Activated CD4-positive, alpha-beta memory T cell treated with anti-CD3 and anti-CD28 coated beads for 36 hours (primary cell): ENCODE data around the gene IP6K3. TPM values are rescaled to one million over a fixed set of nuclear protein-coding genes. Genes with fewer than 3 reads are reported as not detected.

Source experiments
- CTCF ChIA-PET: fragments of 350-600 bp; sonication (Branson Sonifier 250); formaldehyde crosslinking; loops from one replicate; lab custom pipeline; 2021; ENCODE audit warnings: antibody characterized with exemption, inconsistent platforms; lab: Charles Lee
- POLR2A ChIA-PET: fragments of 350-600 bp; sonication (Branson Sonifier 250); formaldehyde crosslinking; loops from one replicate; lab custom pipeline; 2021; ENCODE audit warnings: antibody characterized with exemption; lab: Charles Lee
- DNase-seq: peaks from one replicate; pipeline ENCODE4 v3.0.0-alpha.2; 2020
- H3K27ac Mint-ChIP-seq: one replicate; pipeline ENCODE4 v1.8.0; 2021; ENCODE audit warnings: mixed read lengths
- H3K27me3 Mint-ChIP-seq: one replicate; pipeline ENCODE4 v1.8.0; 2021; ENCODE audit warnings: mixed read lengths
- H3K36me3 Mint-ChIP-seq: one replicate; pipeline ENCODE4 v1.8.0; 2021; ENCODE audit warnings: mixed read lengths
- H3K4me1 Mint-ChIP-seq: one replicate; pipeline ENCODE4 v1.8.0; 2021; ENCODE audit warnings: low read depth, mixed read lengths
- H3K4me3 Mint-ChIP-seq: one replicate; pipeline ENCODE4 v1.8.0; 2021; ENCODE audit warnings: mild to moderate bottlenecking, mixed read lengths
- H3K9me3 Mint-ChIP-seq: one replicate; pipeline ENCODE4 v1.8.0; 2021; ENCODE audit warnings: mixed read lengths
- intact Hi-C: fragments of 100-400 bp; cut with micrococcal nuclease; formaldehyde crosslinking; loops from one replicate; pipeline ENCODE4 v1.15.1; 2023
- total RNA-seq, 2 experiments: library from RNA; stranded (reverse); gene quantifications; one replicate each; pipeline ENCODE4 v1.2.3, GENCODE V29; 2021

IP6K3 gene, protein sequence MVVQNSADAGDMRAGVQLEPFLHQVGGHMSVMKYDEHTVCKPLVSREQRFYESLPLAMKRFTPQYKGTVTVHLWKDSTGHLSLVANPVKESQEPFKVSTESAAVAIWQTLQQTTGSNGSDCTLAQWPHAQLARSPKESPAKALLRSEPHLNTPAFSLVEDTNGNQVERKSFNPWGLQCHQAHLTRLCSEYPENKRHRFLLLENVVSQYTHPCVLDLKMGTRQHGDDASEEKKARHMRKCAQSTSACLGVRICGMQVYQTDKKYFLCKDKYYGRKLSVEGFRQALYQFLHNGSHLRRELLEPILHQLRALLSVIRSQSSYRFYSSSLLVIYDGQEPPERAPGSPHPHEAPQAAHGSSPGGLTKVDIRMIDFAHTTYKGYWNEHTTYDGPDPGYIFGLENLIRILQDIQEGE
- not detected for total RNA-seq

DNA sequence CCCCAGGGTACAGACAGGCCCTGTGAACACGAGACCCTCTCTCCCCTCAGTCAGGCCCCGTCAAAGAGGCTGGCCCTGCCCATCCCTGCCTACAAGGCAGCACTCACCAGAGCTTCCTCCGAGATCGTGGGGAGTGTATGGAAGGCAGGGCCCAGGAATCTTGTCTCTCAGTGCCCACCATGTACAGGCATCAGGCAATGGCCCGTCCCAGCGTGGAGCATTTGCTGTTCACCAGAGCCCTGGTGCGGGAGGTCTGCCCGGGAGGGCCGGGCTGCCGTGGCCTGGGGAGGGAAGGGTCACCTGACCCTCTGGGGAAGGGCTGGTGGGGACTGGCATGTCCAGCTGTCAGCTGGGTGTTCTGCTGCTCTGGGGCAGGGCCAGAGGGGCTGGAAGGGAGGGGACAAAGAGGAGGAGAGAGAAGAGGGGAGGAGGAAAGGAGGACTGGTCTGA is at the start of gene IP6K3:
Gene IP6K3, minus strand, starts transcription at position 255 of the 450 bp plus-strand sequence. CDS start 11,429 bp downstream, outside the sequence.
- Mint-ChIP-seq H3K27ac (no peak within 1 kb of the TSS), H3K4me3 (no peak within 1 kb of the TSS), H3K36me3 (no peaks in the 10 kb centered on the region), H3K4me1 (peaks cover 2% of the 10 kb centered on the region), H3K27me3 (peaks cover 7% of the 10 kb centered on the region), H3K9me3 (no peaks in the 10 kb centered on the region)
- CTCF ChIA-PET: interaction anchor here (1.3 to 4.8 kb wide), 3 partner anchors 35 to 409 kb away, joined by 4 to 39 read pairs (median 9); partner anchors contain the start of gene UQCC2
- POLR2A ChIA-PET: no interaction called here
- intact Hi-C loops: no loop called here
- DNase-seq: no peak

- Mint-ChIP-seq H3K27ac (no peak overlapping the region), H3K4me1 (no peaks in the 10 kb centered on the region), H3K4me3 (no peak overlapping the region), H3K27me3 (peaks cover 6% of the 10 kb centered on the region), H3K36me3 (no peaks in the 10 kb centered on the region), H3K9me3 (no peaks in the 10 kb centered on the region)
- intact Hi-C loops: no loop called here
- CTCF ChIA-PET: no interaction called here
- DNase-seq: no peak
- POLR2A ChIA-PET: no interaction called here
These were observed 48.4 kb upstream of the IP6K3 start for GRCh38 chr6:33794910-33795623.

- no peak for DNase-seq
- CTCF ChIA-PET: interaction anchor here (1.1 kb wide), 1 partner anchor 22 kb away, joined by 4 read pairs; no protein-coding TSS in a partner anchor
- peaks cover 6% of the 10 kb centered on the region for H3K4me1 Mint-ChIP-seq
- peaks cover under 1% of the 10 kb centered on the region for H3K36me3 Mint-ChIP-seq
- POLR2A ChIA-PET: no interaction called here
- intact Hi-C loops: no loop called here
- H3K27ac Mint-ChIP-seq: no peak overlapping the region
- no peaks in the 10 kb centered on the region for H3K9me3 Mint-ChIP-seq
- H3K27me3 Mint-ChIP-seq: peaks cover 4% of the 10 kb centered on the region
- H3K4me3 Mint-ChIP-seq: no peak overlapping the region
These were observed 46.3 kb upstream of the IP6K3 start for GRCh38 chr6:33792981-33793380.

GRCh38 chr6:33791620-33792019 is 44.9 kb upstream of the IP6K3 start:
- POLR2A ChIA-PET: no interaction called here
- CTCF ChIA-PET: interaction anchor here (1.4 kb wide), 1 partner anchor 20 kb away, joined by 3 read pairs; no protein-coding TSS in a partner anchor
- H3K4me3 Mint-ChIP-seq: no peak overlapping the region
- H3K4me1 Mint-ChIP-seq: peaks cover 19% of the 10 kb centered on the region
- peaks cover 2% of the 10 kb centered on the region for H3K27me3 Mint-ChIP-seq
- H3K36me3 Mint-ChIP-seq: peaks cover 11% of the 10 kb centered on the region
- intact Hi-C loops: no loop called here
- no peaks in the 10 kb centered on the region for H3K9me3 Mint-ChIP-seq
- DNase-seq: no peak
- H3K27ac Mint-ChIP-seq: no peak overlapping the region

GRCh38 chr6:33790910-33791309 is 44.2 kb upstream of the IP6K3 start:
- no peak for DNase-seq
- Mint-ChIP-seq H3K9me3 (no peaks in the 10 kb centered on the region), H3K27me3 (peaks cover 2% of the 10 kb centered on the region), H3K4me3 (no peak overlapping the region), H3K36me3 (peaks cover 17% of the 10 kb centered on the region), H3K27ac (no peak overlapping the region), H3K4me1 (peaks cover 26% of the 10 kb centered on the region)
- intact Hi-C loops: no loop called here
- CTCF ChIA-PET: interaction anchor here (1.4 kb wide), 1 partner anchor 19 kb away, joined by 3 read pairs; no protein-coding TSS in a partner anchor
- POLR2A ChIA-PET: no interaction called here

DNA sequence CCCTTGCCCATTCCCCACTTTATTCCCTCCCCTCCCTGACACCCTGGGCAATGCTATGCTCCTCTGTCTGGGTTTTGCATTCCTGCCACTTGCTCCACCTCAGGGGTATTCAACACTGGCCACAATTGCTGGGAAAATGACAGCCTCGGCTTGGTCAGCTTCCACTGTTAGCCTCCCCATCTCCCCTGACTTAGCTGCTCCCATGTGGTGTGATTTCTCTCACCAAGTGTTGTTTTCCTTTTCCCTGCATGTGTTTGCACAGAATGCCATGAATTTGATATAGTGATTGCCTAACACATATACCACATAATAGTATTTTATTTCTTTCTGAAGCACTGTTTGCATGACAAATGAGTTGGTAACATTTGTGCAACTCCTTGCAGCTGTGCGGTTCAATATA is 43.7 kb upstream of the IP6K3 start:
- intact Hi-C loops: no loop called here
- Mint-ChIP-seq H3K27me3 (peaks cover 2% of the 10 kb centered on the region), H3K9me3 (no peaks in the 10 kb centered on the region), H3K36me3 (peaks cover 19% of the 10 kb centered on the region), H3K4me1 (peaks cover 32% of the 10 kb centered on the region), H3K27ac (no peak overlapping the region), H3K4me3 (no peak overlapping the region)
- POLR2A ChIA-PET: no interaction called here
- DNase-seq: no peak
- CTCF ChIA-PET: no interaction called here

GRCh38 chr6:33789550-33789895 is 42.8 kb upstream of the IP6K3 start:
- DNase-seq: no peak
- H3K4me3 Mint-ChIP-seq: peak overlapping the region; percentile 66
- peaks cover 26% of the 10 kb centered on the region for H3K36me3 Mint-ChIP-seq
- peaks cover 2% of the 10 kb centered on the region for H3K27me3 Mint-ChIP-seq
- ChIA-PET POLR2A (interaction anchor here (2.1 kb wide), 1 partner anchor 10 kb away, joined by 8 read pairs; no protein-coding TSS in a partner anchor), CTCF (interaction anchor here (1.1 to 3.9 kb wide), 3 partner anchors 10 to 34 kb away, joined by 3 to 21 read pairs (median 3); no protein-coding TSS in a partner anchor)
- H3K4me1 Mint-ChIP-seq: peaks cover 40% of the 10 kb centered on the region
- H3K27ac Mint-ChIP-seq: peak overlapping the region; percentile 67
- intact Hi-C loops: loop anchor here (2.0 kb wide), 3 partner anchors 51 to 115 kb away; partner anchors contain the start of gene UQCC2
- no peaks in the 10 kb centered on the region for H3K9me3 Mint-ChIP-seq

- H3K9me3 Mint-ChIP-seq: no peaks in the 10 kb centered on the region
- H3K27ac Mint-ChIP-seq: peak within 1 kb of the TSS; percentile 97
- peaks cover 42% of the 10 kb centered on the region for H3K4me1 Mint-ChIP-seq
- POLR2A ChIA-PET: interaction anchor here (0.7 to 2.1 kb wide), 4 partner anchors 10 to 51 kb away, joined by 4 to 8 read pairs (median 5); no protein-coding TSS in a partner anchor
- intact Hi-C loops: loop anchor here (2.0 kb wide), 3 partner anchors 52 to 116 kb away; partner anchors contain the start of gene UQCC2
- peak; percentile 95 for DNase-seq
- peaks cover 31% of the 10 kb centered on the region for H3K36me3 Mint-ChIP-seq
- CTCF ChIA-PET: interaction anchor here (1.1 to 3.9 kb wide), 4 partner anchors 9 to 239 kb away, joined by 3 to 21 read pairs (median 6); no protein-coding TSS in a partner anchor
- H3K27me3 Mint-ChIP-seq: no peaks in the 10 kb centered on the region
- peak within 1 kb of the TSS; percentile 96 for H3K4me3 Mint-ChIP-seq
These were observed 42.2 kb upstream of the IP6K3 start, which contains the start of gene LEMD2 for GRCh38 chr6:33788694-33789549. Gene LEMD2, minus strand, starts transcription at chr6:33789130. Its CDS starts 14 bp downstream, at chr6:33789116.

- Mint-ChIP-seq H3K9me3 (no peaks in the 10 kb centered on the region), H3K36me3 (peaks cover 37% of the 10 kb centered on the region), H3K27me3 (no peaks in the 10 kb centered on the region), H3K27ac (peak overlapping the region; percentile 97), H3K4me3 (peak overlapping the region; percentile 96), H3K4me1 (peaks cover 45% of the 10 kb centered on the region)
- intact Hi-C loops: loop anchor here (2.0 kb wide), 3 partner anchors 53 to 117 kb away; partner anchors contain the start of gene UQCC2
- CTCF ChIA-PET: interaction anchor here (0.8 to 3.9 kb wide), 9 partner anchors 9 to 366 kb away, joined by 3 to 21 read pairs (median 3); partner anchors contain the start of gene UQCC2
- peak; percentile 72 for DNase-seq
- POLR2A ChIA-PET: interaction anchor here (0.7 to 2.1 kb wide), 7 partner anchors 9 to 208 kb away, joined by 3 to 8 read pairs (median 5); partner anchors contain the start of genes BAK1 and UQCC2
These were observed 41.4 kb upstream of the IP6K3 start for GRCh38 chr6:33787954-33788693.

DNA sequence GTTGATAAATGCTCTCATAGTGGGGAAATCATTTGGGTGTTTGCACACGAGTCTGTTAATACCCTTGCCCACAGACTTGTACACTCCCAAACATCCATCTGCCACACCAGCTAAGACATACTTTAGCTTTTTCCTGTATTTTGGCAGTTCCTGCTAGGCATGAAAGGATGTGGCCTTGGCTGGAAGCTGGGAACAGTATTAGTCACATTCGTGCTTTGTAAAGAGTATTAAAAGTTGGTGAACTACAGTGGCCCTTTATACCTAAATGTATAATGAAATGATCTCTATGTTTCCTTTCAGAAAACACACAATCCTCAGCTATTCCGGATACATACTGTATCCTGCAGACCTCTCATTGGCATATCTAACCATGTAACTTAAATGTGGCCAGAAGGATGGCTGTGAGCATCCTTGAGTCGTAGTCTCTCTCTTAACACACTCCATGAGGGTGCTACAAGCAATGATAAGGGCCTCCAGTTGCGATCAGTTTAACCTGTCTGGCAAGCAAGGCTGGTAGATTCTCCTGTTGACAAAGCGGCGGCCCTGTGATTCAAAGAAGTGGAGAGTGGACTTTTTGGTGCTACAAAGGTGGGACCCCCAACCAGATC is 40.7 kb upstream of the IP6K3 start:
- Mint-ChIP-seq H3K9me3 (no peaks in the 10 kb centered on the region), H3K4me1 (peaks cover 45% of the 10 kb centered on the region), H3K4me3 (peak overlapping the region; percentile 96), H3K27ac (peak overlapping the region; percentile 97), H3K27me3 (no peaks in the 10 kb centered on the region), H3K36me3 (peaks cover 38% of the 10 kb centered on the region)
- no peak for DNase-seq
- ChIA-PET CTCF (interaction anchor here (0.8 to 3.9 kb wide), 7 partner anchors 16 to 367 kb away, joined by 3 to 21 read pairs (median 3); partner anchors contain the start of gene UQCC2), POLR2A (interaction anchor here (0.8 to 2.1 kb wide), 6 partner anchors 8 to 207 kb away, joined by 3 to 8 read pairs (median 5); partner anchors contain the start of genes BAK1 and UQCC2)
- intact Hi-C loops: no loop called here
